GM12873 (cell line): ENCODE measurements around the gene C16orf89.

Source experiments
- TF ChIP-seq, protein P1 (sequence below): IDR thresholded peaks from 2 replicates; pipeline ENCODE4 v1.5.1; 2012; ENCODE audit warnings: low read depth, mild to moderate bottlenecking, moderate library complexity, low read length, control low read depth; ENCODE audit not compliant: insufficient read depth; ENCODE audit errors: missing control alignments

C16orf89 gene

GRCh38 chr16:5066511-5066910 is 755 bp upstream of the C16orf89 start:
- TF ChIP-seq, protein P1, sequence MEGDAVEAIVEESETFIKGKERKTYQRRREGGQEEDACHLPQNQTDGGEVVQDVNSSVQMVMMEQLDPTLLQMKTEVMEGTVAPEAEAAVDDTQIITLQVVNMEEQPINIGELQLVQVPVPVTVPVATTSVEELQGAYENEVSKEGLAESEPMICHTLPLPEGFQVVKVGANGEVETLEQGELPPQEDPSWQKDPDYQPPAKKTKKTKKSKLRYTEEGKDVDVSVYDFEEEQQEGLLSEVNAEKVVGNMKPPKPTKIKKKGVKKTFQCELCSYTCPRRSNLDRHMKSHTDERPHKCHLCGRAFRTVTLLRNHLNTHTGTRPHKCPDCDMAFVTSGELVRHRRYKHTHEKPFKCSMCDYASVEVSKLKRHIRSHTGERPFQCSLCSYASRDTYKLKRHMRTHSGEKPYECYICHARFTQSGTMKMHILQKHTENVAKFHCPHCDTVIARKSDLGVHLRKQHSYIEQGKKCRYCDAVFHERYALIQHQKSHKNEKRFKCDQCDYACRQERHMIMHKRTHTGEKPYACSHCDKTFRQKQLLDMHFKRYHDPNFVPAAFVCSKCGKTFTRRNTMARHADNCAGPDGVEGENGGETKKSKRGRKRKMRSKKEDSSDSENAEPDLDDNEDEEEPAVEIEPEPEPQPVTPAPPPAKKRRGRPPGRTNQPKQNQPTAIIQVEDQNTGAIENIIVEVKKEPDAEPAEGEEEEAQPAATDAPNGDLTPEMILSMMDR = no peak

- TF ChIP-seq, protein P1 = no peak
Measured at GRCh38 chr16:5065326-5065725, 430 bp downstream of the C16orf89 start.

DNA sequence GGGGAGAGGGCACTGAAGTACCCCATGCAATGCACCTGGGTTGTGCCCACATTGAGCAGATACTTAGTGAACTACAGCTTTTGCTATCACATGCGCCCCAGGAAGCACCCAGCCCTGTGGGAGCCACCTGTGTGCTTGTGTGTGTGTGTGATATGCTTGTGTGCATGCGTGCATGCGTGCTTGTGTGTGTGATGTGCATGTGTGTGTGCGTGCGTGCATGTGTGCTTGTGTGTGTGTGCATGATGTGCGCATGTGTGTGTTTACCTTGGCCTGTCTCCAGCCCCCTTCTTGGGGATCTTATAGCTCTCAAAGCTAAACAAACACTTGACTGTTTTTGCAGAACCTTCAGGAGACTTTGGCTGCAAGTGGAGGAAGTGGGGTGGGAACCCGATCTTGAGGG is 841 bp downstream of the C16orf89 start:
- TF ChIP-seq, protein P1 = no peak

- TF ChIP-seq, protein P1 = no peak
Measured at GRCh38 chr16:5062790-5063765, 2.7 kb downstream of the C16orf89 start.

DNA sequence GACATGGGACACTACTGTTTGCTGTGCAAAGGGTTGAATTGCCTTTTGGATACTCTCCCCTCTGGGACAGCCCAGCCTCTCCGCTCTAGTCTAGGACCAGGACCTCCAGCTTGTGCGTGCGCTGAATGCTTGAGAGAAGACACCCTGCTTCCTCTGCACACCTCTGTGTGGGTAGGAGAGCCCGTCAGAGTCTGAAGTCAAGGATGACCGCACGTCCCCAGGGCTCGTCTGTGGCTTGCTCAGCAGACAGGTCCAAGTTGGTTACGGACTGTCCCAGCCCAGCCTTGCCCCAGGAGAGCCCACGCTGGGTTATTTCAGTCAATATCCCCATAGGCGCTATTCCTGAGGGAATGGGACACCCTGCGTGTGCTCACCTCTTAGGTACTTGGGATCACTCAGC is 3.7 kb downstream of the C16orf89 start:
- TF ChIP-seq, protein P1 = no peak

DNA sequence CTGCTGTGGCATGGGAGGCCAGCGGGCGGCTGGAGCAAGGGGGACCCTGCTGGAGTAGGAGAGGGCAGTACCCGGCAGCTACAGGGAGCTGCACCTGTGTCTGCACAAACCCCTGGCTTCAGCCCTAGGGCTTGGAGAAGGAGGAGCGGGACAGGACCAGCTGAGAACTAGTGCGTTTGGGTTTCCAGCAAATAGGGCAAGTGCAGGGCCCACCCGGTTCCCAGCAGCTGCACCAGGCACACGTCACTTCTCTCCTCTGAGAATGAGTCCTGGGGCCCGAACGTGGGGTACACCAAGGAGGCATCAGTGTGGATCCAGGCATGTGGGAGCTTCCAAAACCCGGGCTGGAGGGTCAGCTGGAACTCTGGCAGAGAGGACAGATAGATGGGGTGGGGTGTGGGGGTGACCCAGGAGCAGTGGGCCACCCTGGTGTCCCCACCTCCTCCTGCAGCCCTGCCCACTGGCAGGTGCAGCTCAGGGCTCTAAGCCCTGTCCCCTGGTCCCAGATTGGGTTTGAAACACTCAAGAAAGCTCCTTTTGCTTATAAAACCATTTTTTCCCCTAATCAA is 5.6 kb downstream of the C16orf89 start:
- TF ChIP-seq, protein P1 = no peak

GRCh38 chr16:5059386-5060072 is 6.2 kb downstream of the C16orf89 start:
- TF ChIP-seq, protein P1 = no peak
